Neural cell (in vitro differentiated cells): Measurements from ENCODE around the gene SLC5A4. TPM values are rescaled to one million over a fixed set of nuclear protein-coding genes. Genes with fewer than 3 reads are reported as not detected.
"Not testable (repeated sequence)": the region's sequence is repeated elsewhere in the genome, so short reads cannot be mapped to it uniquely, and the experiment has no call there.

Experiments
- H2AFZ ChIP-seq: fragments of 200-600, 300-800 bp; sonication (generic), shearing (Covaris generic); 2 replicates; pipeline ENCODE4 v1.6.0; 2014; ENCODE audit warnings: low read depth, mild to moderate bottlenecking, antibody characterized with exemption, low read length, moderate library complexity
- H3F3A ChIP-seq: fragments of 200-600 bp; shearing (Covaris generic); 2 replicates; pipeline ENCODE4 v1.6.1; 2016; ENCODE audit warnings: mild to moderate bottlenecking, moderate library complexity, mixed read lengths, antibody characterized with exemption, low read length; ENCODE audit not compliant: insufficient read depth, poor library complexity, severe bottlenecking
- H3K27ac ChIP-seq: fragments of 200-600, 300-800 bp; sonication (generic), shearing (Covaris generic); 2 replicates; pipeline ENCODE4 v1.5.1; 2014; ENCODE audit warnings: mild to moderate bottlenecking, low read length, moderate library complexity
- H3K27me3 ChIP-seq: fragments of 300-800, 200-600 bp; sonication (generic), shearing (Covaris generic); 2 replicates; pipeline ENCODE4 v1.6.0; 2014; ENCODE audit warnings: mild to moderate bottlenecking, low read depth, low read length, moderate library complexity; ENCODE audit not compliant: insufficient read depth
- H3K36me3 ChIP-seq: fragments of 300-800, 200-600 bp; sonication (generic), shearing (Covaris generic); 2 replicates; pipeline ENCODE4 v1.5.1; 2014; ENCODE audit warnings: mild to moderate bottlenecking, antibody characterized with exemption, low read length, moderate library complexity; ENCODE audit not compliant: insufficient read depth
- H3K4me2 ChIP-seq: fragments of 300-800, 200-600 bp; sonication (generic), shearing (Covaris generic); 2 replicates; pipeline ENCODE4 v1.6.0; 2014; ENCODE audit warnings: mild to moderate bottlenecking, low read length
- H3K4me3 ChIP-seq: fragments of 300-800, 200-600 bp; sonication (generic), shearing (Covaris generic); 2 replicates; pipeline ENCODE4 v1.5.1; 2014; ENCODE audit warnings: mild to moderate bottlenecking, low read length, moderate library complexity
- H3K79me2 ChIP-seq: fragments of 200-600 bp; shearing (Covaris generic); replicated peaks from 2 replicates; pipeline ENCODE4 v1.6.0; 2014; ENCODE audit warnings: mild to moderate bottlenecking, low read length, moderate library complexity; ENCODE audit not compliant: insufficient read depth
- H3K9ac ChIP-seq: fragments of 300-800, 200-600 bp; sonication (generic), shearing (Covaris generic); 2 replicates; pipeline ENCODE4 v1.6.1; 2016; ENCODE audit warnings: mild to moderate bottlenecking, low read length, mixed read lengths
- H3K9me2 ChIP-seq: fragments of 200-600 bp; shearing (Covaris generic); 2 replicates; pipeline ENCODE4 v1.6.1; 2016; ENCODE audit warnings: mild to moderate bottlenecking, low read length, mixed read lengths; ENCODE audit not compliant: insufficient read depth
- H3K9me3 ChIP-seq: fragments of 200-600, 300-800 bp; sonication (generic), shearing (Covaris generic); 2 replicates; pipeline ENCODE4 v1.6.1; 2016; ENCODE audit warnings: mild to moderate bottlenecking, mixed run types, low read length, moderate library complexity, mixed read lengths
- H4K20me1 ChIP-seq: fragments of 200-600 bp; shearing (Covaris generic); 2 replicates; pipeline ENCODE4 v1.6.1; 2016; ENCODE audit warnings: mild to moderate bottlenecking, mixed run types; ENCODE audit not compliant: insufficient read depth
- EP300 ChIP-seq: fragments of 450-650 bp; conservative IDR thresholded peaks from 2 replicates; pipeline ENCODE4 v1.6.1; 2014; ENCODE audit warnings: antibody characterized with exemption, mild to moderate bottlenecking, moderate library complexity; ENCODE audit not compliant: poor library complexity, severe bottlenecking
- EZH2 ChIP-seq: fragments of 200-600, 300-800 bp; shearing (Covaris generic), sonication (generic); IDR thresholded peaks from 2 replicates; pipeline ENCODE4 v1.6.1; 2014; ENCODE audit warnings: antibody characterized with exemption, low read length, borderline replicate concordance, mild to moderate bottlenecking; ENCODE audit not compliant: insufficient read depth, poor library complexity, severe bottlenecking
- POLR2AphosphoS5 ChIP-seq: IDR thresholded peaks from 2 replicates; pipeline ENCODE4 v1.6.1; 2012
- polyA plus RNA-seq: library from polyadenylated mRNA; depleted of rRNA; stranded (reverse); fragments of >200 nt; gene quantifications from 2 replicates; pipeline ENCODE4 v1.2.3, GENCODE V29; 2014
- TF ChIP-seq, protein P1 (sequence below): IDR thresholded peaks from 2 replicates; pipeline ENCODE4 v1.6.1; 2012; ENCODE audit warnings: borderline replicate concordance

The SLC5A4 gene
- polyA plus RNA-seq, 1 donor from 2014 or later: not detected

DNA sequence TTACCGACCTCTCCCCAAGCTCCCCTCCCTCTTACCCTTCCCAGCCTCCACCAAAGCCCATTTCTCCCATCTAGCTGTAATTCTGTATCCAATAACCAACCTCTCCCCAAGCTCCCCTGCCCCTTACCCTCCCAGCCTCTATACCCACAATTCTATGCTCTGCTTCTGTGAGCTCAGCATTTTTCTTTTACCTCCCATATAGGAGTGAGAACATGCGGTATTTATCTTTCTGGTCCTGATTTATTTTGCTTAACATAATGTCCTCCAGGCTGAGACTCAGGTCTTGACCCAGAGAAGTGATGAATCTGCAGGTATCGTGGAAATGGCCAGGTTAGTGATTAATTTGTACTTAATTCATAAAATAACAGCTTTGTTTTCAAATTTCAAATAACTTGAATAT lies 59.2 kb downstream of the SLC5A4 start:
- not testable (repeated sequence) for H3K9ac ChIP-seq, H3K36me3 ChIP-seq, H2AFZ ChIP-seq, H3K27ac ChIP-seq, H4K20me1 ChIP-seq, H3K9me2 ChIP-seq, H3K4me3 ChIP-seq, H3K9me3 ChIP-seq, H3K79me2 ChIP-seq, H3K27me3 ChIP-seq, H3K4me2 ChIP-seq, H3F3A ChIP-seq

DNA sequence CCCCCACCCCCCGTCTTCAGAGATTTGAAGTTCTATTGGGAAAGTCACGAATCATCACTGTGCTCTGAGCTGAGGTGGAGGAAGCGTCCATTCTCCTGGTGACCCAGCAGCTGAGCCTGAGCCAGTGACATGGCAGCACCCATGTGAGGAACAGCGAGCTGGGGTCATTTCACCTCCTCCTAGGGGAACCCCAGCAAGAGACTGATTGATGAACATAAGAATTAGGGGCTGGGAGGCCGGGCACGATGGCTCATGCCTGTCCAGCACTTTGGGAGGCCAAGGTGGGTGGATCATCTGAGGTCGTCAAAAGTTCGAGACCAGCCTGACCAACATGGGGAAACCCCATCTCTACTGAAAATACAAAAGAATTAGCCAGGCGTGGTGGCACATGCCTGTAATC lies 61.8 kb downstream of the SLC5A4 start:
- H3K36me3 ChIP-seq, H3K4me3 ChIP-seq, H3K9ac ChIP-seq, H3F3A ChIP-seq, H2AFZ ChIP-seq, H3K79me2 ChIP-seq, H3K27me3 ChIP-seq, H3K4me2 ChIP-seq, H3K9me3 ChIP-seq, H3K9me2 ChIP-seq, H3K27ac ChIP-seq, H4K20me1 ChIP-seq: not testable (repeated sequence)

DNA sequence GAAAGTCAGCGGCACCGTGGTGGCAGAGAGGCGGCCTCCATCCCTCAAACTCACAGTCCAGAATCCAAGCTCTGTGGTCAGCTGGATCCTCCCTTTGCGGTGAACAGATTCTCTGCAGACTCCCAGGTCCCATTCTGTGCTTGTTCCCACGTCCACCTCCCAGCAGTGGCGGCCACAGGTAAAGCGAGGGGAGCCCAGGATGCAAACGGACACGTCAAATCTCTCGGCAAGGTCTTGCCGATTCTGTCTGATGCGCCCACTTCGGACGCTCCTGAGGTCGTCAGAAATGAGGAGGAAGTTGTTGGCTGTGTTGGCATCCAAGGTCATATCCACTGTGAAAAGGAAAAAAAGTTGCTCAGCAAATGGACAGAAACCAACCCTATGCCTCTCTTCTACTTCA lies 64.1 kb downstream of the SLC5A4 start:
- H3K36me3 ChIP-seq, H3K79me2 ChIP-seq, H3K27ac ChIP-seq, H3K9me3 ChIP-seq, H4K20me1 ChIP-seq, H3K9me2 ChIP-seq, H3K27me3 ChIP-seq, H3K4me3 ChIP-seq, H3K4me2 ChIP-seq, H2AFZ ChIP-seq, H3F3A ChIP-seq, H3K9ac ChIP-seq: not testable (repeated sequence)

DNA sequence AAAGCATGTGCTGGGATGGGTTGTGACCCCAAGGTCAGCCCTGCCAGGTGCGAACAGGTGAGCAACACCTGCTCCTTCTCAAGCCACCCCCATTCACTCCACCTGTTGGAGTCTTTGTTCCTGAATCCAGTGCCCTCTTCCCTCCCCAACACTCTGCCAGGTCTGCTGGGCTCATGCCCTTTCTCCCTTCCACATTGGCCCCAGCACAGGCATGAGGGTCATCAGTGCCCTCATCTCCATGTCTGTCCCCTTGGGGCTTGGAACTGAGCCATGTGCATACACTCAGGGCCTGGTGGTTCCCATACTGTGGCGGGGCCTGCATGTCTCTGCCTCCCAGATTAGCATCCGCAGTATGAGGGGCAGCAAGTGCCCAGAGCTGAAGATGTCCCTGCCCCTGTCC lies 69.3 kb downstream of the SLC5A4 start:
- H3K27me3 ChIP-seq: no peaks in the 10 kb centered on the region
- TF ChIP-seq, protein P1, sequence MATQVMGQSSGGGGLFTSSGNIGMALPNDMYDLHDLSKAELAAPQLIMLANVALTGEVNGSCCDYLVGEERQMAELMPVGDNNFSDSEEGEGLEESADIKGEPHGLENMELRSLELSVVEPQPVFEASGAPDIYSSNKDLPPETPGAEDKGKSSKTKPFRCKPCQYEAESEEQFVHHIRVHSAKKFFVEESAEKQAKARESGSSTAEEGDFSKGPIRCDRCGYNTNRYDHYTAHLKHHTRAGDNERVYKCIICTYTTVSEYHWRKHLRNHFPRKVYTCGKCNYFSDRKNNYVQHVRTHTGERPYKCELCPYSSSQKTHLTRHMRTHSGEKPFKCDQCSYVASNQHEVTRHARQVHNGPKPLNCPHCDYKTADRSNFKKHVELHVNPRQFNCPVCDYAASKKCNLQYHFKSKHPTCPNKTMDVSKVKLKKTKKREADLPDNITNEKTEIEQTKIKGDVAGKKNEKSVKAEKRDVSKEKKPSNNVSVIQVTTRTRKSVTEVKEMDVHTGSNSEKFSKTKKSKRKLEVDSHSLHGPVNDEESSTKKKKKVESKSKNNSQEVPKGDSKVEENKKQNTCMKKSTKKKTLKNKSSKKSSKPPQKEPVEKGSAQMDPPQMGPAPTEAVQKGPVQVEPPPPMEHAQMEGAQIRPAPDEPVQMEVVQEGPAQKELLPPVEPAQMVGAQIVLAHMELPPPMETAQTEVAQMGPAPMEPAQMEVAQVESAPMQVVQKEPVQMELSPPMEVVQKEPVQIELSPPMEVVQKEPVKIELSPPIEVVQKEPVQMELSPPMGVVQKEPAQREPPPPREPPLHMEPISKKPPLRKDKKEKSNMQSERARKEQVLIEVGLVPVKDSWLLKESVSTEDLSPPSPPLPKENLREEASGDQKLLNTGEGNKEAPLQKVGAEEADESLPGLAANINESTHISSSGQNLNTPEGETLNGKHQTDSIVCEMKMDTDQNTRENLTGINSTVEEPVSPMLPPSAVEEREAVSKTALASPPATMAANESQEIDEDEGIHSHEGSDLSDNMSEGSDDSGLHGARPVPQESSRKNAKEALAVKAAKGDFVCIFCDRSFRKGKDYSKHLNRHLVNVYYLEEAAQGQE: no peak
- TF ChIP-seq EZH2 (no peak), EP300 (no peak), POLR2AphosphoS5 (no peak)

More for the DNA sequence above, 69.3 kb downstream of the SLC5A4 start:
- Histone ChIP-seq H3K27ac (no peak overlapping the region), H3K36me3 (no peaks in the 10 kb centered on the region), H4K20me1 (no peaks in the 10 kb centered on the region), H2AFZ (no peak overlapping the region), H3K4me3 (no peak overlapping the region), H3K9me2 (no peaks in the 10 kb centered on the region), H3K9ac (no peak overlapping the region), H3K4me2 (no peak overlapping the region), H3K9me3 (no peaks in the 10 kb centered on the region), H3K79me2 (no peaks in the 10 kb centered on the region), H3F3A (no peaks in the 10 kb centered on the region)
